Stimulated activated naive CD8-positive, alpha-beta T cell treated with anti-CD3 and anti-CD28 coated beads, Interleukin-15, amount 100 ng/mL, for 72 hours (primary cell): ENCODE measurements around the gene ATP2C2.

Source experiments
- ATAC-seq: fragments of 150-1000 bp; cut with Tn5 transposase; 2 replicates; pipeline ENCODE4 v1.10.0; 2021; ENCODE audit warnings: mild to moderate bottlenecking, moderate library complexity
- DNase-seq, 2 donors: peaks; one replicate each; pipeline ENCODE4 v3.0.0; 2021 to 2022
- H3K27ac Mint-ChIP-seq, 2 donors: one replicate each; pipeline ENCODE4 v1.8.0; 2022; ENCODE audit warnings: mild to moderate bottlenecking in 2 of 2, mixed read lengths in 2 of 2, moderate library complexity in 2 of 2
- H3K27me3 Mint-ChIP-seq: one replicate; pipeline ENCODE4 v1.8.0; 2022; ENCODE audit warnings: mixed read lengths
- H3K4me1 Mint-ChIP-seq: one replicate; pipeline ENCODE4 v1.8.0; 2022; ENCODE audit warnings: mild to moderate bottlenecking, mixed read lengths
- H3K4me3 Mint-ChIP-seq, 2 donors: one replicate each; pipeline ENCODE4 v1.8.0; 2022; ENCODE audit warnings: mild to moderate bottlenecking in 2 of 2, mixed read lengths in 2 of 2, moderate library complexity in 1 of 2
- H3K9me3 Mint-ChIP-seq, 2 donors: one replicate each; pipeline ENCODE4 v1.8.0; 2022; ENCODE audit warnings: mixed read lengths in 2 of 2

The ATP2C2 gene

DNA sequence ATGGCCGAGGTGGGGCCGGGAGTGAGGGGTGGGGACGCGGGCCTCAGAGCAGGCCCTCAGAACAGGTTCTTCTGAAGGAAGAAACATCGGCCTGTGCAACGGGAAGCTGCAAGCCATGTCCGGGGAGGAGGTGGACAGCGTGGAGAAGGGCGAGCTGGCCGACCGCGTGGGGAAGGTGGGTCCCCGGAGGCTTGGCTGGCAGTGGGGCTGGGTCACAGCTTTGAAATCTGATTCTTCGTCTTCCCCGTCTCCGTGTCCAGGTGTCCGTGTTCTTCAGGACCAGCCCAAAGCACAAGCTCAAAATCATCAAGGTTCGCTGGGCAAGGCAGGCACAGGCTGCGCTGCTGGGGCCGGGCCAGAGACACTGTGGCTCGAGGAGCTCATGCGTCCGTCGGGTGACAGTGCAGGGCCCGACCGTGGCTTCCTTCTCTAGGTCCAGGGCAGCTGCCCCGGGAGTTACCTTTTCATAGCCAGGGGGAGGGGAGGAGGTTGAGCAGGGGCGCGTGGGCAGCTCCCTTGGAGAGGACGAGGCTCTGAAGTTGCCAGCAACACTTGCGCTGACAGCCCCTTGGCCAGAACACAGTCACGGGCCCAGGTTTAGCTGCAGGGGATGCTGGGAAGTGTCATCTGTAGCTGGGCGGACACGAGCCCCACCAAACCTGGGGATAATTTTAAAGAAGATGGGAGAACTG, 84.9 kb downstream of the ATP2C2 start:
- no peak for ATAC-seq
- no peak for DNase-seq
- no peak overlapping the region for H3K27ac Mint-ChIP-seq
- no peaks in the 10 kb centered on the region for H3K27me3 Mint-ChIP-seq
- H3K4me1 Mint-ChIP-seq, result no peaks in the 10 kb centered on the region
- H3K9me3 Mint-ChIP-seq, result peaks cover 0 to 7% of the 10 kb centered on the region in 2 donors
- H3K4me3 Mint-ChIP-seq, result no peak overlapping the region

DNA sequence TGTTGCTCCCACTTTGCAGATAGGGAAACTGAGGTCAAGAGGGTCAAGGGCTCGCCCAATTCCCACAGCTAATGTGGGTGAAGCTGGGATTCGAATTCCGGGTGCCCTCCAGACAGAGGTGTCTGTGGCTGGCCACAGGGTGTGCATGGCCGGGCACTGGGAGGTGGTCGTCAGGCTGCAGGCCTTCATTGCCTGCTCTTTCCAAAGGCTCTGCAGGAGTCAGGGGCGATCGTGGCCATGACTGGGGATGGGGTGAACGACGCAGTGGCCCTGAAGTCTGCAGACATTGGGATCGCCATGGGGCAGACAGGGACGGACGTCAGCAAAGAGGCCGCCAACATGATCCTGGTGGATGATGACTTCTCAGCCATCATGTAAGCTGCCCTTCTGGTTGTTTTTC, 86.3 kb downstream of the ATP2C2 start:
- Mint-ChIP-seq H3K27ac (no peak overlapping the region), H3K27me3 (no peaks in the 10 kb centered on the region)
- no peak for ATAC-seq

DNA sequence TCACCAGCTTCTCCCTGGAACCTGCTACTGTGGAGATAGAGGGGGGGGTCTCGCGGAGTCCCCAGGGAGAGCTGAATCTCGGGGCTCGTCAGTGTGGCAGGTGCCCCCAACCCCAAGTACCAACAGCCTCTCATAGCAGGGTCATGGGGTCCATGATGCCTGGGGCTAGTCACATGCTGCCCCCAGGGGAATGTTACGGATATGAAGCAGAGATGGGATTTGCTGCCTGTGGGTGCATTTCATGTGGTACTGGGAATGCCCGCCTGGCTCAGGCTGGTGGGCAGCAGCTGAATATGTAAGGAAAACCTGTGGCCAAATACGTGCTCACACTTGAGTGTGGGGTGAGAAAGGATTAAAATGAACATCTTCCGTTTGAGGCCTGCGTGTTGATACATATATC, 86.7 kb downstream of the ATP2C2 start:
- DNase-seq (no peak), ATAC-seq (no peak)
- Mint-ChIP-seq H3K27ac (no peak overlapping the region), H3K27me3 (no peaks in the 10 kb centered on the region), H3K4me1 (no peaks in the 10 kb centered on the region), H3K4me3 (no peak overlapping the region), H3K9me3 (peaks cover 0 to 7% of the 10 kb centered on the region in 2 donors)

More for the DNA sequence above, 86.3 kb downstream of the ATP2C2 start:
- H3K9me3 Mint-ChIP-seq, result peaks cover 0 to 7% of the 10 kb centered on the region in 2 donors
- H3K4me1 Mint-ChIP-seq, result no peaks in the 10 kb centered on the region
- H3K4me3 Mint-ChIP-seq, result no peak overlapping the region
- no peak for DNase-seq

DNA sequence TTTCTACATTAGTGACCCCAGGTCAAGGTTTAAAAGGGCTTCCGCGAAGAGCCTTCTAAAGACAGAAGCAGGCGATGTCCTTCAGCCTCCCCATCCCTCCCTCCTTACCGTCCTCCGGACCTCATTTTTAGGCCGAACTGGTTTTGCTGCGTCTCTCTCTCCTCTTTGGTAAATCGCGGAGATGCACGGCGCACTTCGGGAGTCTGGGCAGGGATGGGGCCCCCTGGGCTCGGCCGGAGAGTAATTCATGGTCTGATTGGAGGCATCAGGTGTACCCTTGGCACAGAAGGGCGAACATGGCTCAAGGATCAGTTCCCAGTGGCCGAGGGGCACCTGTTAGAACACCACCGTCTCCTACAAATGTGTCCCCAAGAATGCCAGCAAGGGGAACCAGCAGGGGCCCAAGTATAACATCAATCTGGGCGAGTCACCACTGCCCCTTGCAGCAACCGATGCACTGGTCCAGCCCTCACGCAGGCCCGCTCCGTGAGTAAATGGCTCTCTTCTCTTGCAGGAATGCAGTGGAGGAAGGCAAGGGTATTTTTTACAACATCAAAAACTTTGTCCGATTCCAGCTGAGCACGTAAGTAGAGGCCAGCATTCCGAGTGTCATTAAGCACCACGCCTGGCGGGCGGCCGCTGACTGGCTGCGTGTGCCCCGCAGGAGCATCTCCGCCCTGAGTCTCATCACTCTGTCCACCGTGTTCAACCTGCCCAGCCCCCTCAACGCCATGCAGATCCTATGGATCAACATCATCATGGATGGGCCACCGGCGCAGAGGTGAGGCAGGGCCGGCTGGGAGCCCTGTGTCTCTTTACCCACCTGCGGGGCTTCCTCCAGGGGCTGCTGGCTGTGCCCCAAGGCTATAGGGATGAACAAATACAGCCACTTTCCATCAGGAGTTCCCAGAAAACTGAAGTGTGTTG, 90.5 kb downstream of the ATP2C2 start:
- DNase-seq, result no peak
- Mint-ChIP-seq H3K4me3 (no peak overlapping the region), H3K4me1 (peaks cover 6% of the 10 kb centered on the region), H3K27me3 (no peaks in the 10 kb centered on the region), H3K27ac (no peak overlapping the region), H3K9me3 (no peaks in the 10 kb centered on the region)
- ATAC-seq, result no peak

DNA sequence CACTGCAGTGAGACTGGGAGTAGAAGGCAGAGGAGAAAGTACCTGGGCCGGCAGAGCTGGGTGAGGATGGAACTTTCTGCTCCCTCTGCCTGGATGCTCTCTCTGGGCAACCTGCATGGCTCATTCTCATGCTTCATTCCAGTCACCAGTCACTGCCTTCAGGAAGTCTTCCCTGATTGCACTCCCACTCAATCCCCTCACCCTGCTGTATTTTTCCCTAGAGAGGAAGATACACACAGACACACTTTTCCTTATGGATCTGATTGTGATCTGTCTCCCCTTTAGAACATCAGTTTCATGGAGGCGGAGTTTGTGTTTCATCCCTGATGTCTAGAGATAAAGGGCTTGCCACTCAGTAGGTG, 91.2 kb downstream of the ATP2C2 start:
- no peak for DNase-seq
- Mint-ChIP-seq H3K27me3 (no peaks in the 10 kb centered on the region), H3K27ac (peak overlapping the region in 1 of 2 donors; percentile 54), H3K4me3 (no peak overlapping the region), H3K9me3 (no peaks in the 10 kb centered on the region), H3K4me1 (peaks cover 6% of the 10 kb centered on the region)
- ATAC-seq, result no peak

DNA sequence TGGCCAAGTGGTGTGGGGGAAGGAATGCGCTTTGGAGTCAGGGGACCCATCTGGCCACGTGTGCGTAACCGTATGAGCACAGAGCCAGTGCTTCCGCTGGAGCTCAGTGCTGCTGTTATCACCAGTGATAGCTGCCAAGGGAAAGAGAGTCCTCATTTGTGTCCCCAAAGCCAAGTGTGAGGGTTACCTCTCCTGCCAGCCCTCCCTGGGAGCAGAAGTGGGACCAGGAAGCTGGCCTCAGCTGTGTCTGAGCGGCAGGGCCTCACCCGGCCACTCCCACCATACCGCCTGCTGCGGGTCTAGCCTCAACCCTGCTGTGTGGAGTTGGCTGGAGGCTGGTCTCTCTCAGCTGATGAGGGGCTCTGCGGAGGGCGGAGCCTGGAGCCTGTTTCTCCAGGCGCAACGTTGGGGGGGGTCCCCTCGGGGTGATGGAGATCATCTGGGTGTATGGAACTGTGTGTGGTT, 91.6 kb downstream of the ATP2C2 start:
- Mint-ChIP-seq H3K4me3 (no peak overlapping the region), H3K9me3 (no peaks in the 10 kb centered on the region), H3K27ac (no peak overlapping the region), H3K27me3 (no peaks in the 10 kb centered on the region), H3K4me1 (peaks cover 6% of the 10 kb centered on the region)
- no peak for DNase-seq
- ATAC-seq, result no peak

DNA sequence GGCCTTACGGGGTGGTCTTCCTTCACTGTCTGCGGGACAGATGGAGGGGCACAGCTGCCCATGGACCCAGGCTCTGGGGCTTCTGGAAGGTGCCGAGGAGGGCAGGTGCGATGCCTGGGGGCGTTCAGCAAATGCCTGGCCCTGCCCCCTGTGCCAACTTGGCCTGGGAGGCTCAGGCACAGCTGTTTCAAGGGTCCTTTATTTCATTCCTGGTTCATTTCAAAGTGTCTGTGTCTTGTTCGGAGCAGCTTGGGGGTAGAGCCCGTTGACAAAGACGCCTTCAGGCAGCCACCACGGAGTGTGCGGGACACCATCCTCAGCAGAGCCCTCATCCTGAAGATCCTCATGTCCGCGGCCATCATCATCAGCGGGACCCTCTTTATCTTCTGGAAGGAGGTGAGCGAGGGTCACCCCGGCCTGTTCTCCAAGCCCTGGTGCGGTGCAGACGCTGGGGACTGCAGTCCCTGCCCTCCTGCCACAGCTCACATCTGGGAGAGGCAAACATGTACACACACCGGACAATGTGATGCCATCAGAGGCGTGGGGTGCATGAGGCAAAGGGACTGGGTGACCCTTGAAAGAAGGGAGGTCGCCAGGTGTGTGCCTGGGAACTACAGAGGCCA, 92.2 kb downstream of the ATP2C2 start:
- Mint-ChIP-seq H3K4me3 (no peak overlapping the region), H3K27ac (no peak overlapping the region), H3K27me3 (no peaks in the 10 kb centered on the region), H3K4me1 (peaks cover 6% of the 10 kb centered on the region), H3K9me3 (peaks cover 0 to under 1% of the 10 kb centered on the region in 2 donors)
- ATAC-seq, result no peak
- no peak for DNase-seq

DNA sequence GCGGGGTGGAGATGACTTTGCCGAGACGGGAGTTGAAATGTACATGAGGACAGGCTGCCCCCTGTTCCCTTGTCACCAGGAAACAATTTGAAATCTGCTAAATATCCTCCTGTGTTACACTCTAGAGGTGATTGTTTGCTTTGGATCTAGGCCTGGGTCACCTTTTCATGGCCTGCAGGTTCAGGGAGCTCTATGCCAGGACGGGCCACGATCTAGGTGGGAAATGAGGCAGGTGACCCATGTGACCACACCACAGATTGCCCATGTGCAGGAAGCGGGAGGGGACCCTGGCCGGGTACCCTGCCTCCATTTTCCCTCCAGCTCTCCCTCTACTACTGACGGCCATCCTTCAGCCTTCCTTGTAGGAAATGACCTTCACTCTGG, 92.7 kb downstream of the ATP2C2 start:
- Mint-ChIP-seq H3K27me3 (no peaks in the 10 kb centered on the region), H3K4me1 (peaks cover 6% of the 10 kb centered on the region)
- ATAC-seq, result no peak

DNA sequence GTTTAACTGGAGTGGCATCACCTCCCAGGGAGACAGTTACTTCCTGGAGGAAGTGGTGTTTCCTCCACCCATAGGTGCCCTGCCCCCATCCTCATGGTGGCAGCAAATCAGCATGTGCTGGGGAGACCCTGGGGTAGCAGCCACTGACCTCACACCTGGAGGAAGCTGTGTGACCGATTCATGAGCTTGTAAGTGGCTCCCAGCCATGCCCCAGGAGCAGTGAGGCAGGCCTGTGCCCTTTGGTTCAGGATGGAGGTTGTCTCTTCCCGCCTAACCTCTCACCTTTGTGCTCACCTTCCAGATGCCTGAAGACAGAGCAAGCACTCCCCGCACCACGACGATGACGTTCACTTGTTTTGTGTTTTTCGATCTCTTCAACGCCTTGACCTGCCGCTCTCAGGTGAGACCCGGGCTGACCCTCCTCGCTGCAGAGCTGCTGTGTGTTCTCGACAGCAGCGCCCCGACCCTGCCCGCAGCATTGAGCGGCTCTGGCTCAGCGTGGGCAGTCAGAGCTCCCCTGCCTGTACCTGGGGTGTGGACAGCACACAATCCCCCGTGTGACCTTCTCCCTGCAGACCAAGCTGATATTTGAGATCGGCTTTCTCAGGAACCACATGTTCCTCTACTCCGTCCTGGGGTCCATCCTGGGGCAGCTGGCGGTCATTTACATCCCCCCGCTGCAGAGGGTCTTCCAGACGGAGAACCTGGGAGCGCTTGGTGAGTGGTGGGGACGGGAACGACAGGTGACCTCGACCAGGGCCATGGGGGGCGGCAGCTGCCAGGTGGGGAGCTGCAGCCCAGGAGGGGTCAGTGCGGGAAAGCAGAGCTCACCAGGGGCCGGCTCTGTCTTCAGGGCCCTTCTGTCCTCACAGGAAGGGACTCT, 93.3 kb downstream of the ATP2C2 start:
- Mint-ChIP-seq H3K4me3 (no peak overlapping the region), H3K27me3 (no peaks in the 10 kb centered on the region), H3K4me1 (peaks cover 6% of the 10 kb centered on the region), H3K9me3 (peaks cover 5 to 12% of the 10 kb centered on the region in 2 donors), H3K27ac (peak overlapping the region in 1 of 2 donors; percentile 75)
- DNase-seq (no peak), ATAC-seq (no peak)

More for the DNA sequence above, 92.7 kb downstream of the ATP2C2 start:
- no peak overlapping the region for H3K27ac Mint-ChIP-seq
- no peak overlapping the region for H3K4me3 Mint-ChIP-seq
- no peak for DNase-seq
- H3K9me3 Mint-ChIP-seq, result peaks cover 0 to 6% of the 10 kb centered on the region in 2 donors

DNA sequence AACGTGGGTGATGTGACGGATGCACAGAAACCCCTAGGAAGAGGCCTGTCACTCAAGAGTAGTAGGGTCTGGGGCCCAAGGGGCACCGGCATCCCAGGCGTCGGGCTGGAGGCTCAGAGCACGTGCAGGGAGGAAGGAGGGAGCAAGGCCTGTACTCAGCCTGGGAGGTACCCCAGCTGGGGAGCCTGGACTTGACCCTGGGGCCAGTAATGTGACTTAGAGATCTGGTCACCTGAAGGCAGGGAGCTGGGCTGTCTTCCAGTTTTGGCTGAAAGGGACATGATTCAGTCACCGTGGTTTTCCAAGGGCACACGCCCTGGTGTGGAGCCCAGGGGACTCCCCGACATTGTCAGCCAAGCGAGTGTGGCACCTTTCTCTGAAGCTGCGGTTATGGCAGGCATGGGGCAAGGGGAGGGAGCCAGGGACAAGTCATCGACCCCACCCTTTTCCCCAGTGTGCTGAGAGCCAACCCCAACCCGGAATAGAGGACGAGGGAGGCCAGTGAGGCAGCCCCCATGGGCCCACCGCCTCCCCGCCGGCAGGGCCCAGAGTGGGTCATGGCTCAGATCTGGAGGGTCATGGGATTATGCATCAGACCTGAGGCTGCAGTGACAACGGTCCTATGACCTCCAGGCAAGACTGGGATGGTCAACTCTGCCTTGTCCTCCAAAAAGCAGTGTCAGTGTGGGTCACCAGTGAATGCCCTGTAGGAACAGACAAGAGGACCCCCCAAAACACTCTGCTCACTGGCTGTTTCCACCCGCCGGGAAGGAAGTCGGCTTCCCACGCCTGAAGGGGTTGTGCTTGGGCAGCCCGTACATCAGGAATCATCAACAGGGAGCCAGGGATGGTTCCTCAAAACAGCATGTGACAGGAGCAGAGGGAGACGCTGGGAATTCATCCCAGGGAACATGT, 94.2 kb downstream of the ATP2C2 start:
- Mint-ChIP-seq H3K4me1 (peaks cover 6% of the 10 kb centered on the region), H3K9me3 (peaks cover 14 to 20% of the 10 kb centered on the region in 2 donors), H3K27ac (peak overlapping the region in 1 of 2 donors; percentile 31), H3K27me3 (no peaks in the 10 kb centered on the region), H3K4me3 (no peak overlapping the region)
- DNase-seq, result no peak
- no peak for ATAC-seq

DNA sequence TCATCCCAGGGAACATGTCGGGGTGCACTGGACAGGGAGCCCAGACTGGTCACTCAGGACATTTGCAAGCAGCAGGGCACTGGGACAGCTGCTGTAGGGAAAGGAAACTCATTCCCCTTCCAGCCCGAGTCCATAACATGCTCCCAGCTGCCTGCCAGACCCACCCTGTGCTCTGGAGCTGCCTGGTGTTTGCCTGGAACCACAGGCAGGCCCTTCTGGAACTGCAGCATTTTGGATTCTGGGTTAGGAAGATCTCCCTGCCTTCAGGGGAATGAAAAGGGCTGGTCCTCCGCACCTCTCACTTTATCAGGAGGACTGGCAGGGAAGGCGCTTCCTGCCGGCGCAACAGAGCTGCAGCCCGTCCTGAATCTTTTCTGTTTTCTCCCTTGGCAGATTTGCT, 94.9 kb downstream of the ATP2C2 start:
- no peak for DNase-seq
- Mint-ChIP-seq H3K4me1 (peaks cover 6% of the 10 kb centered on the region), H3K27me3 (no peaks in the 10 kb centered on the region), H3K9me3 (peaks cover 16 to 24% of the 10 kb centered on the region in 2 donors), H3K27ac (no peak overlapping the region), H3K4me3 (no peak overlapping the region)
- no peak for ATAC-seq

DNA sequence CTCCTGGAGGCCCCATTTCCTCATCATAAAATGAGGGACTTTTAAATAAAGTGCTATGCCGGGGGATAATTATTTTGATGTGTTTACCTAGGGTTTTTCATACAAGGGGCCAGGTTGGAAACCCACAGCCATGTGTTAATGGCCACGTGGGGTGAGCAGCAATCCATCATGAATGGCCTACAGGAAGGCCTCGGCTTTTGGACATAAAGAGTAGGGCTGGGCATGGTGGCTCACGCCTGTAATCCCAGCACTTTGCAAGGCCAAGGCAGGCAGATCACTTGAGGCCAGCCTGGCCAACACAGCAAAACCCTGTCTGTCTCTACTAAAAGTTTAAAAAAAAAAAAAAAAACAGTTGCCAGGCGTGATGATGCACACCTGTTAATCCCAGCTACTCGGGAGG, 95.8 kb downstream of the ATP2C2 start:
- H3K9me3 Mint-ChIP-seq, result peaks cover 16 to 24% of the 10 kb centered on the region in 2 donors
- H3K4me1 Mint-ChIP-seq, result peaks cover 6% of the 10 kb centered on the region
- peak overlapping the region in 1 of 2 donors; percentile 7 for H3K27ac Mint-ChIP-seq
- no peak for ATAC-seq
- DNase-seq, result no peak
- no peak overlapping the region for H3K4me3 Mint-ChIP-seq
- H3K27me3 Mint-ChIP-seq, result no peaks in the 10 kb centered on the region

DNA sequence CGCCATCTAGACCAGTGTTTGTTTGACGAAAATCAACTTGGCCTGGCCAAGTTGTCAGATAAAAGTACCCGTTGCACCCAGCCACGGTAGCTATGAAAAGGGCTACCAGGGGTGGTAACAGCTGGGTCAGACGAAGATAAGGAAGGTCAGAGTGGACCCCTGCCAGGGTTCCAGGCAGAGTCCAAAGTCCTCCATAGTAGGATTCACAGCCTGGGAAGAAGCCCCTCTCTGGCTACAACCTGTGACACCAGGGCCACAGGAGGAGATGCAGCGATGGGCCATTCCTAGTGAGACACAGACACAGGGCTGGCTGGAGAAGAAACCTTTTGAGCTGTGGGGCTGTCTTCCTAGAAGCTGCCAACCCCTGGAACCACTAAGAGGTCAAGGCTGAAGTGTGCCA, 96.8 kb downstream of the ATP2C2 start:
- H3K27me3 Mint-ChIP-seq, result no peaks in the 10 kb centered on the region
- H3K27ac Mint-ChIP-seq, result no peak overlapping the region
- DNase-seq (no peak), ATAC-seq (no peak)
- H3K9me3 Mint-ChIP-seq, result peaks cover 16 to 24% of the 10 kb centered on the region in 2 donors
- peaks cover 6% of the 10 kb centered on the region for H3K4me1 Mint-ChIP-seq
- H3K4me3 Mint-ChIP-seq, result no peak overlapping the region

DNA sequence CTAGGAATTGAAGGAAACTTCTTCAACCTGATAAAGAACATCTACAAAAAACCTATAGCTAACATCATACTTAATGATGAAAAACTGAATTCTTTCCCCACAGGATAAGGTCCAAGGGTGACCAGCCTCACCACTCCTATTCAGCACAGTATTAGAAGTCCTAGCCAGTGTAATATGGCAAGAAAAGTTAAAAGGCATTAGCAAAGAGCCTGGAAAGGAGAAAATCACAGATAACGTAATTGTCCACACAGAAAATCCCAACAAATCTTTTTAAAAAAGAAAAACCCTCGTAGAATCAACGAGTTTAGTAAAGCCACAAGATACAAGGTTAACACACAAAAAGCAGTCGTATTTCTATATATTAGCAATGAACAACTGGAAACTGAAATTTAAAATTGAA, 98.4 kb downstream of the ATP2C2 start:
- H3K27me3 Mint-ChIP-seq, result no peaks in the 10 kb centered on the region

More for the DNA sequence above, 98.4 kb downstream of the ATP2C2 start:
- H3K4me3 Mint-ChIP-seq, result no peak overlapping the region
- peaks cover 25% of the 10 kb centered on the region in 2 donors for H3K9me3 Mint-ChIP-seq
- ATAC-seq (no peak), DNase-seq (no peak)
- H3K27ac Mint-ChIP-seq, result no peak overlapping the region
- peaks cover 4% of the 10 kb centered on the region for H3K4me1 Mint-ChIP-seq
